Measurements from ENCODE around the gene RASD1.

The RASD1 gene

GRCh38 chr17:17542906-17543635, 46.9 kb upstream of the RASD1 start:
- no peaks in the 10 kb centered on the region for H3F3A ChIP-seq (ENCODE audit: insufficient read depth, low read length)
- H3K27me3 ChIP-seq (replicated peaks; ENCODE audit: insufficient read depth, low read length) = no peaks in the 10 kb centered on the region
- no peak for DNase-seq
- no peaks in the 10 kb centered on the region for H3K36me3 ChIP-seq (replicated peaks; ENCODE audit: insufficient read depth, low read length)
- no peak overlapping the region for H3K27ac ChIP-seq (ENCODE audit: low read length)
- H4K20me1 ChIP-seq (ENCODE audit: insufficient read depth, low read length) = no peaks in the 10 kb centered on the region
- H3K4me2 ChIP-seq (ENCODE audit: low read depth, low read length) = no peak overlapping the region
- H2AFZ ChIP-seq (ENCODE audit: low read length) = no peak overlapping the region
- H3K79me2 ChIP-seq (ENCODE audit: low read length) = no peaks in the 10 kb centered on the region
- no peaks in the 10 kb centered on the region for H3K9me2 ChIP-seq (replicated peaks; ENCODE audit: insufficient read depth, low read length)
- no peaks in the 10 kb centered on the region for H3K4me1 ChIP-seq (ENCODE audit: low read length)
- no peak overlapping the region for H3K9ac ChIP-seq (ENCODE audit: low read length)
- TF ChIP-seq EZH2phosphoT487 (IDR thresholded peaks at IDR 0.05; ENCODE audit: low read length) (no peak), EZH2 (optimal IDR thresholded peaks at IDR 0.05; ENCODE audit: low read depth, low read length) (no peak), CTCF (IDR thresholded peaks at IDR 0.05; ENCODE audit: low read length) (no peak)
- no peaks in the 10 kb centered on the region for H3K9me3 ChIP-seq (replicated peaks; ENCODE audit: insufficient read depth, low read length)
- H3K4me3 ChIP-seq (ENCODE audit: low read length) = no peak overlapping the region

DNA sequence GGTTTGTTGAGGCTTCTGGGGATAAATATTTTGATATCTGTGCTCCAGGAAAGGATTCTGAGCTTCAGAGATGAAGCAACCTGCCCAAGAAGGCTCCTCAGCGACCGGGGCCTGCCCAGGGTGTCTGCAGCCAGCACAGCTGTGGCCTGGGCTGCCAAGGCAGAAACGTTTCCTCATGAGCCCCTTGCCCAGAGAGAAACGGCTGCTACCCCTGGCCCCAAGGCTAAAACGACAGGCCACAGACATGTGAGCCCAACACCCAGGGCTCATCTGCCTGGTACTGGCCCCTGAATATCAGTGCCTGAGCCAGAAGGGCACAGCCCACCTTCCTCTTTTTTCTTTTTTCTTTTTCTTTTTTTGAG, 45.4 kb upstream of the RASD1 start:
- Histone ChIP-seq H3K9me3 (replicated peaks; ENCODE audit: insufficient read depth, low read length) (no peaks in the 10 kb centered on the region), H3K36me3 (replicated peaks; ENCODE audit: insufficient read depth, low read length) (no peaks in the 10 kb centered on the region), H3K27ac (ENCODE audit: low read length) (no peak overlapping the region), H3K4me2 (ENCODE audit: low read depth, low read length) (no peak overlapping the region), H3F3A (ENCODE audit: insufficient read depth, low read length) (no peaks in the 10 kb centered on the region), H3K9ac (ENCODE audit: low read length) (no peak overlapping the region), H3K9me2 (replicated peaks; ENCODE audit: insufficient read depth, low read length) (no peaks in the 10 kb centered on the region), H3K4me1 (ENCODE audit: low read length) (no peaks in the 10 kb centered on the region), H3K27me3 (replicated peaks; ENCODE audit: insufficient read depth, low read length) (no peaks in the 10 kb centered on the region), H4K20me1 (ENCODE audit: insufficient read depth, low read length) (no peaks in the 10 kb centered on the region), H3K4me3 (ENCODE audit: low read length) (no peak overlapping the region), H3K79me2 (ENCODE audit: low read length) (no peaks in the 10 kb centered on the region), H2AFZ (ENCODE audit: low read length) (no peak overlapping the region)
- no peak for DNase-seq
- TF ChIP-seq EZH2phosphoT487 (IDR thresholded peaks at IDR 0.05; ENCODE audit: low read length) = no peak
- no peak for TF ChIP-seq CTCF (IDR thresholded peaks at IDR 0.05; ENCODE audit: low read length)
- TF ChIP-seq EZH2 (optimal IDR thresholded peaks at IDR 0.05; ENCODE audit: low read depth, low read length) = no peak

DNA sequence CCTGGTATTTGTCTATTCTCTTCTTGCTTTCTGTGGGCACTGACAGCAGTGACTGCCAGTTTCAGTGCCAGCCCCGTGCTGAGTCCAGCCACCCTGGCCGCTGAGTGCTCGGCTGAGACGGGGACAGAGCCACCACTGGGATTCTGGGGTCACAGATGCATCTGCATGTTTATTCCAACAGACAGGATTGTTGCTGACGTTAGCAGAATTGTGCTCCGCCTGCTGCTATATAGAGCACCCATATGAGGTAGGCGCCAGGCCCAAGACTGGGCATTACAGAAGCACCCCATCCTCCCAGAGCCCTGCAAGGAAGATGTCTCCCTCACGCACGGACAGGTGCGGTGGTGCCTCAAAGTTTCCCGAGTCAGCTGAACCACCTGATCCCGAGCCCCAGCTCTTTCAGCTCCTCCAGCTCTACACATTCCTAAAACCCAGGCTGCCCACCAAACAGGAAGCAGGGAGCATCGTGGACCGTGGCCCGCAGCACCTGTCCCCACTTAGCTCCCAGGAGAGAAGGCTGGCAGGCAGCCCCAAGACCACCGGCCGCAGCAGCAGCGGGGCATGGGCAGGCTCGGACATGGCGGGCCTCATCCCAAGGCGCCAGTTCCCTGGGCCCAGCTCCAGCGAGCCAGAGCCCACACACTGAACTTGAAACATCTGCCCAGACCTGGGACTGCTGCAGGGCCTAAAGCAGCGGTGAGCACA, 44.9 kb upstream of the RASD1 start:
- no peak for DNase-seq
- H2AFZ ChIP-seq (ENCODE audit: low read length) = no peak overlapping the region
- H3K79me2 ChIP-seq (ENCODE audit: low read length) = no peaks in the 10 kb centered on the region
- H3K9me3 ChIP-seq (replicated peaks; ENCODE audit: insufficient read depth, low read length) = no peaks in the 10 kb centered on the region
- no peak overlapping the region for H3K27ac ChIP-seq (ENCODE audit: low read length)
- H3F3A ChIP-seq (ENCODE audit: insufficient read depth, low read length) = no peaks in the 10 kb centered on the region
- H3K9ac ChIP-seq (ENCODE audit: low read length) = no peak overlapping the region
- no peak overlapping the region for H3K4me3 ChIP-seq (ENCODE audit: low read length)
- H3K4me1 ChIP-seq (ENCODE audit: low read length) = no peaks in the 10 kb centered on the region
- H4K20me1 ChIP-seq (ENCODE audit: insufficient read depth, low read length) = no peaks in the 10 kb centered on the region
- H3K4me2 ChIP-seq (ENCODE audit: low read depth, low read length) = no peak overlapping the region
- no peaks in the 10 kb centered on the region for H3K27me3 ChIP-seq (replicated peaks; ENCODE audit: insufficient read depth, low read length)
- no peaks in the 10 kb centered on the region for H3K36me3 ChIP-seq (replicated peaks; ENCODE audit: insufficient read depth, low read length)
- H3K9me2 ChIP-seq (replicated peaks; ENCODE audit: insufficient read depth, low read length) = no peaks in the 10 kb centered on the region
- TF ChIP-seq CTCF (IDR thresholded peaks at IDR 0.05; ENCODE audit: low read length) = no peak
- no peak for TF ChIP-seq EZH2 (optimal IDR thresholded peaks at IDR 0.05; ENCODE audit: low read depth, low read length)
- TF ChIP-seq EZH2phosphoT487 (IDR thresholded peaks at IDR 0.05; ENCODE audit: low read length) = no peak

Measured in MM.1S (cell line).